Testis (tissue), 3 donors: Measurements from ENCODE around the gene RAD21L1. TPM values are rescaled to one million over a fixed set of nuclear protein-coding genes. Genes with fewer than 3 reads are reported as not detected.

ENCODE experiments used
- DNase-seq: peaks from one replicate; pipeline ENCODE4 v3.0.0-alpha.2; 2019
- H3K27ac ChIP-seq, 2 donors: fragments of 200-600 bp; sonication (generic); one replicate each; pipeline ENCODE4 v1.5.1; 2019
- H3K27me3 ChIP-seq: fragments of 200-600 bp; sonication (generic); one replicate; pipeline ENCODE4 v1.5.1; 2019
- H3K36me3 ChIP-seq: fragments of 200-600 bp; sonication (generic); one replicate; pipeline ENCODE4 v1.5.1; 2017; ENCODE audit warnings: low read depth; ENCODE audit errors: missing control alignments
- H3K4me1 ChIP-seq: fragments of 200-600 bp; sonication (generic); one replicate; pipeline ENCODE4 v1.5.1; 2019
- H3K4me3 ChIP-seq, 2 donors: fragments of 200-600 bp; sonication (generic); one replicate each; pipeline ENCODE4 v1.5.1; 2017 to 2019
- H3K9me3 ChIP-seq: fragments of 200-600 bp; sonication (generic); one replicate; pipeline ENCODE4 v1.5.1; 2017
- CTCF ChIP-seq, 3 experiments: fragments of 450-650 bp in 2 of 3; fragments of 200-600 bp in 1 of 3; sonication (generic) in 1 of 3; IDR thresholded peaks; one replicate each; pipeline ENCODE4 v1.5.1; 2016 to 2019; ENCODE audit warnings: antibody characterized with exemption in 3 of 3, mild to moderate bottlenecking in 2 of 3, moderate library complexity in 1 of 3
- POLR2A ChIP-seq: fragments of 450-650 bp; IDR thresholded peaks from one replicate; pipeline ENCODE4 v1.6.1; 2017; ENCODE audit warnings: antibody characterized with exemption, mild to moderate bottlenecking, moderate library complexity
- WGBS, 2 donors: methylation state at CpG; one replicate each; pipeline ENCODE4 v1.1.5; 2018; 5-methylcytosine and 5-hydroxymethylcytosine counted together
- intact Hi-C: fragments of 100-400 bp; cut with DNase I; formaldehyde crosslinking; loops from one replicate; pipeline ENCODE4 v1.15.1; 2023; ENCODE audit warnings: low total_unique reads
- polyA plus RNA-seq: library from polyadenylated mRNA; stranded (reverse); fragments of 350-450 nt; fragmentation: Illumina TruSeq; extraction: RNeasy Lipid Tissue Mini Kit (QIAGEN cat#74804); gene quantifications from one replicate; pipeline ENCODE4 v1.2.3, GENCODE V29; 2014; ENCODE audit warnings: low read depth, low replicate concordance; ENCODE audit not compliant: insufficient read depth
- total RNA-seq, 2 donors: library from RNA; depleted of rRNA; stranded (reverse); fragments of >200 nt; gene quantifications; one replicate each; pipeline ENCODE4 v1.2.3, GENCODE V29; 2016

The RAD21L1 gene
- total and polyA plus RNA-seq, 3 donors from 2014 or later = 7.5 to 13.7 (median 12.1) TPM

GRCh38 chr20:1196634-1197033, 29.2 kb upstream of the RAD21L1 start:
- WGBS, 2 donors = 91 to 100% methylated on average over 2 of the region's 2 CpGs
- intact Hi-C loops = no loop called here
- H3K9me3 ChIP-seq = no peaks in the 10 kb centered on the region
- no peak overlapping the region for H3K4me3 ChIP-seq
- no peak for DNase-seq
- no peaks in the 10 kb centered on the region for H3K4me1 ChIP-seq
- no peaks in the 10 kb centered on the region for H3K36me3 ChIP-seq
- TF ChIP-seq CTCF (IDR thresholded peaks at IDR 0.05) (no peak), POLR2A (no peak)
- no peaks in the 10 kb centered on the region for H3K27me3 ChIP-seq
- H3K27ac ChIP-seq = no peak overlapping the region

GRCh38 chr20:1197801-1198200, 28.0 kb upstream of the RAD21L1 start:
- Histone ChIP-seq H3K4me1 (no peaks in the 10 kb centered on the region), H3K4me3 (no peak overlapping the region), H3K36me3 (no peaks in the 10 kb centered on the region), H3K27ac (no peak overlapping the region), H3K9me3 (no peaks in the 10 kb centered on the region), H3K27me3 (no peaks in the 10 kb centered on the region)
- TF ChIP-seq CTCF (IDR thresholded peaks at IDR 0.05) = no peak
- no peak for TF ChIP-seq POLR2A
- intact Hi-C loops = no loop called here
- WGBS, 2 donors = 85 to 87% methylated on average over 7 of the region's 7 CpGs
- no peak for DNase-seq

- 89 to 94% methylated on average over 5 of the region's 5 CpGs for WGBS, 2 donors
- Histone ChIP-seq H3K36me3 (no peaks in the 10 kb centered on the region), H3K27me3 (no peaks in the 10 kb centered on the region), H3K9me3 (no peaks in the 10 kb centered on the region), H3K27ac (no peak overlapping the region), H3K4me3 (no peak overlapping the region), H3K4me1 (peaks cover 7% of the 10 kb centered on the region)
- DNase-seq = no peak
- intact Hi-C loops = no loop called here
- TF ChIP-seq POLR2A (no peak), CTCF (IDR thresholded peaks at IDR 0.05) (no peak)
Measured at GRCh38 chr20:1198751-1199150, 27.1 kb upstream of the RAD21L1 start.

- no peak for TF ChIP-seq CTCF (IDR thresholded peaks at IDR 0.05)
- no peak for TF ChIP-seq POLR2A
- Histone ChIP-seq H3K36me3 (no peaks in the 10 kb centered on the region), H3K4me3 (no peak overlapping the region), H3K4me1 (peaks cover 7% of the 10 kb centered on the region), H3K9me3 (no peaks in the 10 kb centered on the region), H3K27ac (no peak overlapping the region), H3K27me3 (no peaks in the 10 kb centered on the region)
- 81 to 82% methylated on average over 7 of the region's 7 CpGs for WGBS, 2 donors
- DNase-seq = no peak
- intact Hi-C loops = no loop called here
Measured at GRCh38 chr20:1199212-1199873, 26.5 kb upstream of the RAD21L1 start.

GRCh38 chr20:1199964-1200363, 25.9 kb upstream of the RAD21L1 start:
- intact Hi-C loops = no loop called here
- no peak for DNase-seq
- TF ChIP-seq POLR2A = no peak
- no peak for TF ChIP-seq CTCF (IDR thresholded peaks at IDR 0.05)
- H3K27me3 ChIP-seq = no peaks in the 10 kb centered on the region
- peaks cover 7% of the 10 kb centered on the region for H3K4me1 ChIP-seq
- H3K9me3 ChIP-seq = no peaks in the 10 kb centered on the region
- no peaks in the 10 kb centered on the region for H3K36me3 ChIP-seq
- H3K4me3 ChIP-seq = no peak overlapping the region
- WGBS, 2 donors = 94 to 95% methylated on average over 1 of the region's 1 CpG
- no peak overlapping the region for H3K27ac ChIP-seq
